Kidney (tissue), 14 donors: ENCODE measurements around the gene MYRIP. TPM values are rescaled to one million over a fixed set of nuclear protein-coding genes. Genes with fewer than 3 reads are reported as not detected.

Experiments used
- DNase-seq, 5 donors: peaks; one replicate each; pipeline ENCODE4 v3.0.0-alpha.2; 2013 to 2020
- FAIRE-seq: peaks from 2 replicates; lab custom pipeline; 2012; peaks lifted over from hg19 to GRCh38; lab: Jason Lieb, UNC
- H3K27ac ChIP-seq, 2 donors: one replicate each; pipeline ENCODE4 v1.7.0; 2013; ENCODE audit warnings: low read depth in 2 of 2, low read length in 2 of 2, inconsistent platforms in 1 of 2
- H3K27me3 ChIP-seq: one replicate; pipeline ENCODE4 v1.7.1; 2013; ENCODE audit warnings: low read length, inconsistent platforms; ENCODE audit not compliant: control insufficient read depth, insufficient read depth
- H3K36me3 ChIP-seq, 3 donors: one replicate each; pipeline versions ENCODE4 v1.7.0 to v1.7.1; 2013; ENCODE audit warnings: low read length in 3 of 3, control low read depth in 1 of 3, inconsistent platforms in 1 of 3; ENCODE audit not compliant: insufficient read depth in 3 of 3, control insufficient read depth in 2 of 3
- H3K4me1 ChIP-seq, 3 donors: one replicate each; pipeline versions ENCODE4 v1.7.0 to v1.7.1; 2013; ENCODE audit warnings: low read length in 3 of 3, inconsistent platforms in 1 of 3, low read depth in 1 of 3; ENCODE audit not compliant: control insufficient read depth in 2 of 3, insufficient read depth in 2 of 3
- H3K4me3 ChIP-seq, 3 donors: one replicate each; pipeline versions ENCODE4 v1.7.0 to v1.8.1; 2013; ENCODE audit warnings: low read length in 3 of 3, control low read depth in 1 of 3, inconsistent platforms in 1 of 3
- H3K9ac ChIP-seq, 3 donors: one replicate each; pipeline versions ENCODE4 v1.7.0 to v1.7.1; 2013; ENCODE audit warnings: low read length in 3 of 3, control low read depth in 1 of 3, inconsistent platforms in 1 of 3
- H3K9me3 ChIP-seq, 3 donors: one replicate each; pipeline versions ENCODE4 v1.7.0 to v1.7.1; 2013; ENCODE audit warnings: low read length in 3 of 3, control low read depth in 1 of 3, inconsistent platforms in 1 of 3; ENCODE audit not compliant: control insufficient read depth in 2 of 3, insufficient read depth in 1 of 3
- CTCF ChIP-seq: IDR thresholded peaks from 3 replicates; pipeline ENCODE4 v1.5.1; 2012; ENCODE audit warnings: mild to moderate bottlenecking, moderate library complexity, borderline replicate concordance; ENCODE audit not compliant: insufficient read depth; ENCODE audit errors: extremely low read depth
- intact Hi-C: fragments of 100-400 bp; cut with DNase I; formaldehyde crosslinking; loops from one replicate; pipeline ENCODE4 v1.11.1; 2022
- polyA plus RNA-seq: library from polyadenylated mRNA; stranded (reverse); fragments of 350-450 nt; fragmentation: Illumina TruSeq; extraction: RNeasy Lipid Tissue Mini Kit (QIAGEN cat#74804); gene quantifications from one replicate; pipeline ENCODE4 v1.2.3, GENCODE V29; 2014; ENCODE audit warnings: low read depth, low replicate concordance; ENCODE audit not compliant: insufficient read depth
- total RNA-seq: library from RNA; stranded (reverse); fragmentation: NEBNext Ultra II Directional; extraction: Animal tissue kit (Norgen Biotek cat#: 25700); gene quantifications from one replicate; pipeline ENCODE4 v1.2.1, GENCODE V29; 2021
- donor health status: control.
- donor health status: control.
- donor health status: control.
- donor health status: control.
- donor health status: control.
- donor health status: DM: yes; HTN: yes; CAD: no.
- donor health status: Normal renal cell carcinoma (clear cell type).

MYRIP gene
- total and polyA plus RNA-seq, 2 donors from 2014 or later = 0.92 to 6.6 TPM

GRCh38 chr3:40248591-40248990, 439.2 kb downstream of the MYRIP start:
- Histone ChIP-seq H3K4me1 (no peaks in the 10 kb centered on the region), H3K36me3 (no peaks in the 10 kb centered on the region), H3K9me3 (no peaks in the 10 kb centered on the region), H3K27me3 (no peaks in the 10 kb centered on the region), H3K27ac (no peak overlapping the region), H3K9ac (no peak overlapping the region), H3K4me3 (no peak overlapping the region)
- TF ChIP-seq CTCF = no peak
- DNase-seq = no peak
- intact Hi-C loops = no loop called here
- FAIRE-seq = no peak

- H3K36me3 ChIP-seq = no peaks in the 10 kb centered on the region
- H3K9me3 ChIP-seq = no peaks in the 10 kb centered on the region
- no peak overlapping the region for H3K4me3 ChIP-seq
- FAIRE-seq = no peak
- no peak overlapping the region for H3K9ac ChIP-seq
- no peak for TF ChIP-seq CTCF
- no peaks in the 10 kb centered on the region for H3K27me3 ChIP-seq
- DNase-seq = no peak
- H3K27ac ChIP-seq = no peak overlapping the region
- intact Hi-C loops = no loop called here
- no peaks in the 10 kb centered on the region for H3K4me1 ChIP-seq
Measured at GRCh38 chr3:40249168-40249567, 439.8 kb downstream of the MYRIP start.

DNA sequence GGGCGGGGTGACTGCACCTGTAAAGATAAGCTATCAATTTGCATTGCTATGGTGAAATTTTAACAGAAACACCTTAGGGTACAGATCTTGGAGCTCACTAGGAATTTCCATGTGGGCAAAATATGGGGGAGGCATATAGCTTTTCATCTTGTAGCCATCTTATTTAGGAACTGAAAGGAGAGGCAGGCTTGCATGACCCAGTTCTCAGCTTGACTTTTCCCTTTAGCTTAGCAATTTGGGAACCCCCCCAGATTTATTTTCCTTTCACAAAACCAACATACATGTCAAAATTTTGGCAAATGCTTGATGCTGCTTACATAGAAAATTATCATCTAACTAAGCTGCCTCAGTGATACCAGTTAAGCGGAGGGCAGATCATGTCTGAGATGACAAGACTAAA, 445.1 kb downstream of the MYRIP start:
- H3K36me3 ChIP-seq = no peaks in the 10 kb centered on the region
- no peaks in the 10 kb centered on the region for H3K4me1 ChIP-seq
- H3K27ac ChIP-seq = no peak overlapping the region
- no peak overlapping the region for H3K4me3 ChIP-seq
- no peaks in the 10 kb centered on the region for H3K9me3 ChIP-seq
- FAIRE-seq (no peak), DNase-seq (no peak)
- no peak for TF ChIP-seq CTCF
- H3K27me3 ChIP-seq = no peaks in the 10 kb centered on the region
- intact Hi-C loops = no loop called here
- no peak overlapping the region for H3K9ac ChIP-seq

DNA sequence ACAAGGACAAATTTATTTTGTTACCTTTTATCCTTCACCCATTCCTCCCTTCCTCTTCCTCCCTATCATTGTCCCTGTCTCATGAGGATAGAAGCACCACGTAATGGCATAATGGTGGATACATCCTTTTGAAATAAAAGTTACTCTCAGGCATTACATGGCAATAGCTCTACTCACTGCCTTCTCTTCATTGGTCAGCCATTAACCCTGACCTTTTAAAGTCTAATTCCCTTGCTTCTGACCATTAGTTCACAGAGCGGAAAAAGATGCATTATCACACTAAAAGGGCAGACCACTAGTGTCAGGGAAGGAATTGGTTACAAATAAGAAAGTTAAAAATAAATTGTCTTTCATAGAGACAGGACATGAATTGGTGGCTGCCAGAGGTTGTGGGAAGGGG, 445.5 kb downstream of the MYRIP start:
- Histone ChIP-seq H3K36me3 (no peaks in the 10 kb centered on the region), H3K4me1 (no peaks in the 10 kb centered on the region), H3K9me3 (no peaks in the 10 kb centered on the region), H3K27ac (no peak overlapping the region), H3K27me3 (no peaks in the 10 kb centered on the region), H3K9ac (no peak overlapping the region), H3K4me3 (no peak overlapping the region)
- DNase-seq = no peak
- intact Hi-C loops = no loop called here
- FAIRE-seq = no peak
- no peak for TF ChIP-seq CTCF
